ENCODE measurements around the gene DHCR7.

The DHCR7 gene

DNA sequence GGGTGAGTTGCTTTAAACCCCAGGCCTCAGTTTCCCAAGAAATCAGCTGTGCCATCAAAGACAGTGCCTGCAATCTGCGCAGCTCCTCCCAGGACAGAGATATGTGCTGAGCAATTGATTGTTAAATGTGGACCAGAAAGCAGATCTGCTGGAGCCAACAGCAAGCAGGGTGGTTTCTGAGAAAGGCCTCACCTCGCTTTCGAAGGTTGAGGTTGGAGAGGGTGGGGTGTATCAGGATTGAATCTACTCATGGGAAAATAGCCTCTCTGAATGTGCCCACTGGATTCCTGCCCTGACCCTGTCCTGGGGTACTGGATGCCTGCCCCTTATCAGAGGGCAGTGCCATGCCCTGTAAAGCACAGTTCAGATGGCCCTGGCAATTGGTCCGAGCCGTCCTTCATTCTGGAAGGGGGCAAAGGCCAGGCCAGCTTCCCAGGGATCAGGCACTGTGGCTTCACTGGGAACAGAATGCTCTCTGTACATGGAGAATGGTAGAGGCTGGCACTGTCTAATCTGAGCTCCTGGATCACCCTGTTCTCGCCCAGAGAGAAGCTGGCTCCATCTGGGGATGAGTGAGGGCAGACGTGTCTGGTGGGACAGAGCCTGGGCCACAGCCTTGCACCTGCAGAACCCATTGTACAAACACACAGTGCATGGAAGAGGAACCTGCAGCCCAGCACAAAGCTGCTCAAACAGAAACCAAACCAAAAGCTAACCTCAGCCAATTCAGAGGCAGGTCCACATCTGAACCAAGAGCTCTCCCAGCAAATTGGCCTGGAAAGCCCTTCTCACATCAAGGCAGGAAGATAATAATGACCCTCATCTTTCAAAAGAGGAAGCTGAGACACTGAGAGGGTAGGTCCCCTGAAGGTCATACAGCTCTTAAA lies 15.2 kb downstream of the DHCR7 start:
- H3K4me1 ChIP-seq (ENCODE audit: insufficient read depth, insufficient read length) = no peaks in the 10 kb centered on the region
- DNase-seq (ENCODE audit: low read depth, low spot score) = no peak
- no peak for TF ChIP-seq ZNF274 (IDR thresholded peaks at IDR 0.05; ENCODE audit: low read depth, low read length)
- TF ChIP-seq YY1 (IDR thresholded peaks at IDR 0.05; ENCODE audit: insufficient read depth, insufficient read length) = no peak
- H3K9me3 ChIP-seq (ENCODE audit: insufficient read depth, low read length) = no peaks in the 10 kb centered on the region
- no peak overlapping the region for H3K4me3 ChIP-seq (ENCODE audit: insufficient read length, low read depth)
- H3K27me3 ChIP-seq (ENCODE audit: insufficient read depth, insufficient read length) = no peaks in the 10 kb centered on the region
- H3K9ac ChIP-seq (ENCODE audit: insufficient read length, low read depth) = no peak overlapping the region
- peaks cover 36% of the 10 kb centered on the region for H3K36me3 ChIP-seq (ENCODE audit: insufficient read depth, insufficient read length, low read length)

DNA sequence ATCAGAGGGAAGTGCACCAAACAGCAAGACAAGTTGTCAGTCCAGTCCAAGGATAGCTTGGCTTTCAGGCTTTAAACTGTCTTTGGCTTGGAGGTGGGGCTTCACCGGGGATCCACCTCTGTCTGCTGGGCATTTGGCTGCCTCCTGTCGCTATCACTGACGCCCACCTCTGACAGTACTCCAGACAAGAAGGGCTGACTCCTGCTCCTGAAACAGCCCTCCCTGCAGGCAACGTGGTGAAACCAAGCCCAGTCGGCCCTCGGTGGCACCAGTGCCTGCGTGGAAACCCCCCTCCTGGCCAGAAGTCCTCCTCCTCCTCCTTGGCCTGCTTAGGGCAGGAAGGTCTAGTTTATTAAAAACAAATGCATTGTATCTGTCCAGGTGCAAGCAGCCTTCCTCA lies 16.9 kb downstream of the DHCR7 start:
- TF ChIP-seq YY1 (IDR thresholded peaks at IDR 0.05; ENCODE audit: insufficient read depth, insufficient read length) = no peak
- TF ChIP-seq ZNF274 (IDR thresholded peaks at IDR 0.05; ENCODE audit: low read depth, low read length) = no peak
- no peak for TF ChIP-seq SUZ12 (IDR thresholded peaks at IDR 0.05; ENCODE audit: extremely low read depth, insufficient read depth, insufficient read length)
- Histone ChIP-seq H3K27me3 (ENCODE audit: insufficient read depth, insufficient read length) (no peaks in the 10 kb centered on the region), H3K4me3 (ENCODE audit: insufficient read length, low read depth) (no peak overlapping the region), H3K36me3 (ENCODE audit: insufficient read depth, insufficient read length, low read length) (peaks cover 23% of the 10 kb centered on the region), H3K4me1 (ENCODE audit: insufficient read depth, insufficient read length) (no peaks in the 10 kb centered on the region), H3K9me3 (ENCODE audit: insufficient read depth, low read length) (no peaks in the 10 kb centered on the region), H3K9ac (ENCODE audit: insufficient read length, low read depth) (no peak overlapping the region)
- DNase-seq (ENCODE audit: low read depth, low spot score) = no peak

DNA sequence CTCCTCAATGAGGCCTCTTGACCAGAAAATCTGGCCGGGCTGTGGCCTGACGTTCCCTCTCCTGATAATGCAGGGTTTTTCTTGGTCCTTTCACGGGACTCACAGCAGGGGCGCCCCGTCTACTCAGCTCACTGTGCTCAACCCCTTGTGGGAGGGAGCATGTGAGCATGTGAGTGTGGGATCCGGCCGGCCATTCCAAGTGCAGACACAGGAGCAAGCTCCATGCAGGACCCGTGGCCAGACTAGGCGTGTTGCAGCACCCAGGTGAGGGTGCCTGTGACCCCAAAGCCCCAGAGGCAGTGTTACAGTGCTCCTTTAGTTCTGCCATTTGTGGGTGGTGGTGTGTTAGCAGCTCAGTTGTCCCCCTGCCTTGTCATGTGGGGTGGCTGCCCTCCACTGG lies 18.0 kb downstream of the DHCR7 start:
- TF ChIP-seq ZNF274 (IDR thresholded peaks at IDR 0.05; ENCODE audit: low read depth, low read length) = no peak
- no peak for TF ChIP-seq SUZ12 (IDR thresholded peaks at IDR 0.05; ENCODE audit: extremely low read depth, insufficient read depth, insufficient read length)
- no peak for TF ChIP-seq YY1 (IDR thresholded peaks at IDR 0.05; ENCODE audit: insufficient read depth, insufficient read length)
- Histone ChIP-seq H3K4me3 (ENCODE audit: insufficient read length, low read depth) (no peak overlapping the region), H3K36me3 (ENCODE audit: insufficient read depth, insufficient read length, low read length) (peaks cover 17% of the 10 kb centered on the region), H3K4me1 (ENCODE audit: insufficient read depth, insufficient read length) (no peaks in the 10 kb centered on the region), H3K9ac (ENCODE audit: insufficient read length, low read depth) (no peak overlapping the region), H3K9me3 (ENCODE audit: insufficient read depth, low read length) (no peaks in the 10 kb centered on the region), H3K27me3 (ENCODE audit: insufficient read depth, insufficient read length) (no peaks in the 10 kb centered on the region)
- no peak for DNase-seq (ENCODE audit: low read depth, low spot score)

DNA sequence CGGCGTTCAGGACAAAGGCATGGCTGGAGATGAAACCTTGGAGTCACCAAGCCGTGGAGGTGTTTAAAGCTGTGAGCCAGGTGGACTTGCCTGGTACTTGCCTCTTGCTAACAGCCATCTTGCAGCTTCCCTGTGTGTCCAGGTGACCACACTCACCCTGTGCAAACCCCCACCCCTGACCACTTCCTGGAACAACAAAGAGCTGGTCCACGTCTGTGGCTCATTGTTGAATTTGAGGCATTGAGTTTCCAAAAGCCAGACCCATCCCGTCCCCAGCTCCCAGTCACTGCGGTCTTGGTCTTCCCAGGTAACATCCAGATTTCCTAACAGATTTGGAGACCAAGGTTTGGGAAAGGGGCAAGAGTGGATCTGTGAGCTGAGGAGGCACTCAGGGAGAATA lies 18.5 kb downstream of the DHCR7 start:
- no peak for DNase-seq (ENCODE audit: low read depth, low spot score)
- Histone ChIP-seq H3K36me3 (ENCODE audit: insufficient read depth, insufficient read length, low read length) (peaks cover 12% of the 10 kb centered on the region), H3K27me3 (ENCODE audit: insufficient read depth, insufficient read length) (no peaks in the 10 kb centered on the region), H3K4me3 (ENCODE audit: insufficient read length, low read depth) (no peak overlapping the region), H3K4me1 (ENCODE audit: insufficient read depth, insufficient read length) (no peaks in the 10 kb centered on the region), H3K9ac (ENCODE audit: insufficient read length, low read depth) (no peak overlapping the region), H3K9me3 (ENCODE audit: insufficient read depth, low read length) (no peaks in the 10 kb centered on the region)
- TF ChIP-seq ZNF274 (IDR thresholded peaks at IDR 0.05; ENCODE audit: low read depth, low read length) (no peak), YY1 (IDR thresholded peaks at IDR 0.05; ENCODE audit: insufficient read depth, insufficient read length) (no peak), SUZ12 (IDR thresholded peaks at IDR 0.05; ENCODE audit: extremely low read depth, insufficient read depth, insufficient read length) (no peak)

GRCh38 chr11:71428861-71429435 lies 19.2 kb downstream of the DHCR7 start:
- TF ChIP-seq SUZ12 (IDR thresholded peaks at IDR 0.05; ENCODE audit: extremely low read depth, insufficient read depth, insufficient read length) = no peak
- TF ChIP-seq ZNF274 (IDR thresholded peaks at IDR 0.05; ENCODE audit: low read depth, low read length) = no peak
- no peak for TF ChIP-seq YY1 (IDR thresholded peaks at IDR 0.05; ENCODE audit: insufficient read depth, insufficient read length)
- no peaks in the 10 kb centered on the region for H3K4me1 ChIP-seq (ENCODE audit: insufficient read depth, insufficient read length)
- no peak for DNase-seq (ENCODE audit: low read depth, low spot score)
- H3K9me3 ChIP-seq (ENCODE audit: insufficient read depth, low read length) = no peaks in the 10 kb centered on the region
- peaks cover 7% of the 10 kb centered on the region for H3K36me3 ChIP-seq (ENCODE audit: insufficient read depth, insufficient read length, low read length)
- no peak overlapping the region for H3K4me3 ChIP-seq (ENCODE audit: insufficient read length, low read depth)
- no peak overlapping the region for H3K9ac ChIP-seq (ENCODE audit: insufficient read length, low read depth)
- no peaks in the 10 kb centered on the region for H3K27me3 ChIP-seq (ENCODE audit: insufficient read depth, insufficient read length)

GRCh38 chr11:71426413-71426812 lies 21.8 kb downstream of the DHCR7 start:
- no peaks in the 10 kb centered on the region for H3K4me1 ChIP-seq (ENCODE audit: insufficient read depth, insufficient read length)
- no peak overlapping the region for H3K9ac ChIP-seq (ENCODE audit: insufficient read length, low read depth)
- no peaks in the 10 kb centered on the region for H3K36me3 ChIP-seq (ENCODE audit: insufficient read depth, insufficient read length, low read length)
- H3K9me3 ChIP-seq (ENCODE audit: insufficient read depth, low read length) = no peaks in the 10 kb centered on the region
- no peaks in the 10 kb centered on the region for H3K27me3 ChIP-seq (ENCODE audit: insufficient read depth, insufficient read length)
- no peak for DNase-seq (ENCODE audit: low read depth, low spot score)
- TF ChIP-seq ZNF274 (IDR thresholded peaks at IDR 0.05; ENCODE audit: low read depth, low read length) (no peak), YY1 (IDR thresholded peaks at IDR 0.05; ENCODE audit: insufficient read depth, insufficient read length) (no peak), SUZ12 (IDR thresholded peaks at IDR 0.05; ENCODE audit: extremely low read depth, insufficient read depth, insufficient read length) (no peak)
- H3K4me3 ChIP-seq (ENCODE audit: insufficient read length, low read depth) = no peak overlapping the region

GRCh38 chr11:71425860-71426259 lies 22.3 kb downstream of the DHCR7 start:
- Histone ChIP-seq H3K9me3 (ENCODE audit: insufficient read depth, low read length) (no peaks in the 10 kb centered on the region), H3K27me3 (ENCODE audit: insufficient read depth, insufficient read length) (no peaks in the 10 kb centered on the region), H3K4me1 (ENCODE audit: insufficient read depth, insufficient read length) (no peaks in the 10 kb centered on the region), H3K36me3 (ENCODE audit: insufficient read depth, insufficient read length, low read length) (no peaks in the 10 kb centered on the region), H3K9ac (ENCODE audit: insufficient read length, low read depth) (no peak overlapping the region), H3K4me3 (ENCODE audit: insufficient read length, low read depth) (no peak overlapping the region)
- DNase-seq (ENCODE audit: low read depth, low spot score) = no peak
- TF ChIP-seq YY1 (IDR thresholded peaks at IDR 0.05; ENCODE audit: insufficient read depth, insufficient read length) = no peak
- no peak for TF ChIP-seq SUZ12 (IDR thresholded peaks at IDR 0.05; ENCODE audit: extremely low read depth, insufficient read depth, insufficient read length)
- TF ChIP-seq ZNF274 (IDR thresholded peaks at IDR 0.05; ENCODE audit: low read depth, low read length) = no peak
